ENCODE measurements around the gene CYB5B.

CYB5B gene

GRCh38 chr16:69396187-69397061 lies 28.0 kb upstream of the CYB5B start:
- H3K9ac ChIP-seq (ENCODE audit: low read length), result no peak overlapping the region
- no peak overlapping the region for H2BK5ac ChIP-seq (ENCODE audit: low read length)

GRCh38 chr16:69397821-69398521 lies 26.4 kb upstream of the CYB5B start:
- no CpG with 5 or more reads among the region's 6 CpGs for WGBS (ENCODE audit: extremely low coverage, insufficient coverage, low lambda C conversion rate)
- Histone ChIP-seq H3K36me3 (ENCODE audit: control insufficient read depth, insufficient read depth, low read length) (no peaks in the 10 kb centered on the region), H2BK5ac (ENCODE audit: low read length) (no peak overlapping the region), H3K79me1 (ENCODE audit: low read length) (no peaks in the 10 kb centered on the region), H3K79me2 (ENCODE audit: control insufficient read depth, insufficient read depth, low read length) (no peaks in the 10 kb centered on the region), H4K5ac (ENCODE audit: low read length) (no peak overlapping the region), H2BK120ac (ENCODE audit: low read depth, low read length) (no peak overlapping the region), H3K56ac (ENCODE audit: low read length) (peak overlapping the region; percentile 11), H3K23ac (ENCODE audit: low read length) (peak overlapping the region; percentile 57), H3K4me1 (ENCODE audit: control insufficient read depth, low read depth, low read length) (no peaks in the 10 kb centered on the region), H3K4me3 (ENCODE audit: low read length) (no peak overlapping the region), H3K27ac (ENCODE audit: low read depth, low read length) (no peak overlapping the region), H4K8ac (ENCODE audit: low read depth, low read length) (no peak overlapping the region), H3K18ac (ENCODE audit: low read length) (no peak overlapping the region), H2BK15ac (replicated peaks; ENCODE audit: low read depth) (no peak overlapping the region), H3K9ac (ENCODE audit: low read length) (no peak overlapping the region), H3K4me2 (ENCODE audit: low read length) (no peak overlapping the region), H2AK5ac (ENCODE audit: low read length) (no peak overlapping the region), H3K27me3 (ENCODE audit: insufficient read depth, low read length, poor library complexity) (no peaks in the 10 kb centered on the region), H3K4ac (ENCODE audit: low read depth, low read length) (no peak overlapping the region)
- peak; percentile 92 for DNase-seq

More at GRCh38 chr16:69396187-69397061, 28.0 kb upstream of the CYB5B start:
- Histone ChIP-seq H4K5ac (ENCODE audit: low read length) (no peak overlapping the region), H3K56ac (ENCODE audit: low read length) (peak overlapping the region; percentile 56), H2BK15ac (replicated peaks; ENCODE audit: low read depth) (peak overlapping the region; percentile 74), H2AK5ac (ENCODE audit: low read length) (no peak overlapping the region), H3K18ac (ENCODE audit: low read length) (no peak overlapping the region), H3K79me1 (ENCODE audit: low read length) (no peaks in the 10 kb centered on the region), H3K4me3 (ENCODE audit: low read length) (no peak overlapping the region), H3K23ac (ENCODE audit: low read length) (no peak overlapping the region), H3K27ac (ENCODE audit: low read depth, low read length) (no peak overlapping the region), H4K8ac (ENCODE audit: low read depth, low read length) (peak overlapping the region; percentile 65), H3K4me2 (ENCODE audit: low read length) (no peak overlapping the region), H3K4ac (ENCODE audit: low read depth, low read length) (peak overlapping the region; percentile 16), H3K36me3 (ENCODE audit: control insufficient read depth, insufficient read depth, low read length) (no peaks in the 10 kb centered on the region), H3K79me2 (ENCODE audit: control insufficient read depth, insufficient read depth, low read length) (no peaks in the 10 kb centered on the region), H3K27me3 (ENCODE audit: insufficient read depth, low read length, poor library complexity) (no peaks in the 10 kb centered on the region), H2BK120ac (ENCODE audit: low read depth, low read length) (peak overlapping the region; percentile 45), H3K4me1 (ENCODE audit: control insufficient read depth, low read depth, low read length) (no peaks in the 10 kb centered on the region)
- WGBS (ENCODE audit: extremely low coverage, insufficient coverage, low lambda C conversion rate), result no CpG with 5 or more reads among the region's 13 CpGs
- DNase-seq, result peak; percentile 81

DNA sequence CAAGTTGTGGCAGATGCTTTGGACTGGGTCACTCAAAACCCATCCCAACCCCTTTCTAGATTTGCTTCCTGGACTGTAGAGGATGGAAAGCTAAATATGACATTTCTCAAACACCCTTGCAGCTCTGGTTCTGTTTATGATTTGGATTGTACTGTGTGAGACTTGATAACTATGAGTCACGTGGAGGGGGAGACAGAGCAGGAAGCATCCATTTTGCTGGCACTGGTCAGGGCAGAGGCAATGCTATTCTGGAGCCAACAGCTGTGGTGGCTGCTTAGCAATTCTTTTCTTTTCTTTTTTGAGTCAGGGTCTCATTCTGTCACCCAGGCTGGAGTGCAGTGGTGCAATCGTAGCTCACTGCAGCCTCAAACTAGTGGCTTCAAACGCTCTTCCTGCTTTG lies 25.1 kb upstream of the CYB5B start:
- H3K4me3 ChIP-seq (ENCODE audit: low read length), result no peak overlapping the region
- no peaks in the 10 kb centered on the region for H3K79me2 ChIP-seq (ENCODE audit: control insufficient read depth, insufficient read depth, low read length)
- no peak for DNase-seq

GRCh38 chr16:69402439-69402838 lies 22.0 kb upstream of the CYB5B start:
- H4K8ac ChIP-seq (ENCODE audit: low read depth, low read length), result no peak overlapping the region
- H3K36me3 ChIP-seq (ENCODE audit: control insufficient read depth, insufficient read depth, low read length), result no peaks in the 10 kb centered on the region
- no peak overlapping the region for H3K9ac ChIP-seq (ENCODE audit: low read length)
- no peak overlapping the region for H3K23ac ChIP-seq (ENCODE audit: low read length)
- H3K4me2 ChIP-seq (ENCODE audit: low read length), result no peak overlapping the region
- no peak overlapping the region for H2AK5ac ChIP-seq (ENCODE audit: low read length)
- WGBS (ENCODE audit: extremely low coverage, insufficient coverage, low lambda C conversion rate), result no CpG with 5 or more reads among the region's 4 CpGs
- H4K5ac ChIP-seq (ENCODE audit: low read length), result no peak overlapping the region
- H2BK15ac ChIP-seq (replicated peaks; ENCODE audit: low read depth), result no peak overlapping the region
- no peak overlapping the region for H3K4me3 ChIP-seq (ENCODE audit: low read length)
- no peaks in the 10 kb centered on the region for H3K79me2 ChIP-seq (ENCODE audit: control insufficient read depth, insufficient read depth, low read length)
- H3K4me1 ChIP-seq (ENCODE audit: control insufficient read depth, low read depth, low read length), result peaks cover 3% of the 10 kb centered on the region
- no peak overlapping the region for H3K56ac ChIP-seq (ENCODE audit: low read length)
- no peaks in the 10 kb centered on the region for H3K79me1 ChIP-seq (ENCODE audit: low read length)
- H3K18ac ChIP-seq (ENCODE audit: low read length), result no peak overlapping the region
- no peak for DNase-seq
- no peak overlapping the region for H3K27ac ChIP-seq (ENCODE audit: low read depth, low read length)
- no peaks in the 10 kb centered on the region for H3K27me3 ChIP-seq (ENCODE audit: insufficient read depth, low read length, poor library complexity)
- no peak overlapping the region for H2BK120ac ChIP-seq (ENCODE audit: low read depth, low read length)
- H2BK5ac ChIP-seq (ENCODE audit: low read length), result no peak overlapping the region
- no peak overlapping the region for H3K4ac ChIP-seq (ENCODE audit: low read depth, low read length)

More for the DNA sequence above, 25.1 kb upstream of the CYB5B start:
- no peak overlapping the region for H3K18ac ChIP-seq (ENCODE audit: low read length)
- H3K27ac ChIP-seq (ENCODE audit: low read depth, low read length), result no peak overlapping the region
- H3K4me1 ChIP-seq (ENCODE audit: control insufficient read depth, low read depth, low read length), result peaks cover under 1% of the 10 kb centered on the region
- no peak overlapping the region for H3K9ac ChIP-seq (ENCODE audit: low read length)
- no peak overlapping the region for H4K5ac ChIP-seq (ENCODE audit: low read length)
- no peak overlapping the region for H3K23ac ChIP-seq (ENCODE audit: low read length)
- no CpG with 5 or more reads among the region's 3 CpGs for WGBS (ENCODE audit: extremely low coverage, insufficient coverage, low lambda C conversion rate)
- H3K36me3 ChIP-seq (ENCODE audit: control insufficient read depth, insufficient read depth, low read length), result no peaks in the 10 kb centered on the region
- no peak overlapping the region for H3K56ac ChIP-seq (ENCODE audit: low read length)
- no peak overlapping the region for H2AK5ac ChIP-seq (ENCODE audit: low read length)
- no peak overlapping the region for H2BK120ac ChIP-seq (ENCODE audit: low read depth, low read length)
- H3K4me2 ChIP-seq (ENCODE audit: low read length), result no peak overlapping the region
- no peaks in the 10 kb centered on the region for H3K27me3 ChIP-seq (ENCODE audit: insufficient read depth, low read length, poor library complexity)
- no peak overlapping the region for H4K8ac ChIP-seq (ENCODE audit: low read depth, low read length)
- no peaks in the 10 kb centered on the region for H3K79me1 ChIP-seq (ENCODE audit: low read length)
- H2BK15ac ChIP-seq (replicated peaks; ENCODE audit: low read depth), result no peak overlapping the region
- H2BK5ac ChIP-seq (ENCODE audit: low read length), result no peak overlapping the region
- no peak overlapping the region for H3K4ac ChIP-seq (ENCODE audit: low read depth, low read length)

- H3K27me3 ChIP-seq (ENCODE audit: insufficient read depth, low read length, poor library complexity), result no peaks in the 10 kb centered on the region
- no peak overlapping the region for H3K23ac ChIP-seq (ENCODE audit: low read length)
- H3K4me1 ChIP-seq (ENCODE audit: control insufficient read depth, low read depth, low read length), result peaks cover 3% of the 10 kb centered on the region
- no peak overlapping the region for H2AK5ac ChIP-seq (ENCODE audit: low read length)
- no peak overlapping the region for H3K4me3 ChIP-seq (ENCODE audit: low read length)
- H2BK120ac ChIP-seq (ENCODE audit: low read depth, low read length), result no peak overlapping the region
- H3K79me1 ChIP-seq (ENCODE audit: low read length), result no peaks in the 10 kb centered on the region
- H2BK5ac ChIP-seq (ENCODE audit: low read length), result no peak overlapping the region
- H3K79me2 ChIP-seq (ENCODE audit: control insufficient read depth, insufficient read depth, low read length), result no peaks in the 10 kb centered on the region
- WGBS (ENCODE audit: extremely low coverage, insufficient coverage, low lambda C conversion rate), result no CpG with 5 or more reads among the region's 4 CpGs
- H3K36me3 ChIP-seq (ENCODE audit: control insufficient read depth, insufficient read depth, low read length), result no peaks in the 10 kb centered on the region
- no peak overlapping the region for H3K9ac ChIP-seq (ENCODE audit: low read length)
- no peak overlapping the region for H3K4ac ChIP-seq (ENCODE audit: low read depth, low read length)
- no peak overlapping the region for H3K56ac ChIP-seq (ENCODE audit: low read length)
- H3K18ac ChIP-seq (ENCODE audit: low read length), result no peak overlapping the region
- no peak overlapping the region for H2BK15ac ChIP-seq (replicated peaks; ENCODE audit: low read depth)
- H4K8ac ChIP-seq (ENCODE audit: low read depth, low read length), result no peak overlapping the region
- H3K27ac ChIP-seq (ENCODE audit: low read depth, low read length), result no peak overlapping the region
- H4K5ac ChIP-seq (ENCODE audit: low read length), result no peak overlapping the region
- H3K4me2 ChIP-seq (ENCODE audit: low read length), result no peak overlapping the region
- peak; percentile 23 for DNase-seq
Measured at GRCh38 chr16:69404275-69404805, 20.1 kb upstream of the CYB5B start.
